ENCODE results near the gene ARHGEF16.

DNA sequence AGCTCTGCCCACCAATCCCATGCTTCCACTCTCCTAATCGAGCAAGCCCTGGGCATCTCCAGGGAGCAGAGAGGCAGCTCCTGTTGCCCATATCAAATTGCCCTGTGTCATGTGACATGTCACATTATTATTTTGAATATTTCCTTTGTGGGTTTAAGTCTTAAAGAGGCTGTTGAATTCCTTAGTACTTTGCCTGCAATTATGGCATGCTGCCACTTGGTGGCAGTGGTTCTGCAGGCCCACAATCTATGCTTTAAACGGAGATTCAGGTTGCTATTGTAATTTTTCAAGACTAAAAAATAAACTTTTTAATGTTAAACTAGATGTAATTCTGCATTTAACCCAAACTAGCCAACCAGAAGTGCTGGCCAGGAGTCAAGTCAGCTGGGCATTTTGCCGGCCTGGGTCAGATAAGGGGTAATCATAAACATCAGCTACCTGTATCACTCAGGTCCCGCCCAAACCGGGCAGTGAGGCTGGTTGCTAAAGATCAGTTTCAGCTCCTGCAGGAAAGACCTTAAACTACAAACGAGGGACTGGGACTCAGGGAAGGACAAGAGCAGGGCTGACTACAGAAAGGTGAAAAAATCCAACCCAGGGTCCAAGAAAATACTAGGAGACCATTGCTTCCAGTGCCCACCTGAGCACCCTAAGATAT, 37.3 kb upstream of the ARHGEF16 start:
- TF ChIP-seq POLR2A (IDR thresholded peaks at IDR 0.05; ENCODE audit: low read length) (no peak), GATA1 (IDR thresholded peaks at IDR 0.05; ENCODE audit: low read depth, low read length) (no peak)
